ENCODE data around the gene HYAL1. TPM values are rescaled to one million over a fixed set of nuclear protein-coding genes. Genes with fewer than 3 reads are reported as not detected.

Gene HYAL1
- total RNA-seq, 1 experiment from 2014 or later = 0.37 TPM

DNA sequence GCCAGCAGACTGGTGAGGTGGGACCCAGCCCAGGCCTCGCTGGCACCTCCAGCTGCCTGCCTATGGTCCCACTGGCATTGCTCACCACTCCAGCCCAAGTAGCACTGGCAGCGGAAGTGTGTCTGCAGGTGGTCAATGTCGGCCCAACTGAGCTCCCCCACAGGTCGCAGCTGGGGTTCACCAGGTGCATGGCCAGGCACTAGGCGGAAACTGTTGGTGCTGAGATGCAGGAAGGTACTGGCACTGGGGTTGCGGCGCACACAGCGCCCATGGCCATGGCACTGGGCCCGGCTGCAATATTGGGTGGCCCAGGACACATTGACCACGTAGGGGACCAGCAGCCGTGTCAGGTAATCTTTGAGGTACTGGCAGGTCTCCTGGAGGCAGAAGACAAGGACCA, 14.8 kb upstream of the HYAL1 start:
- no peaks in the 10 kb centered on the region for H3K9me3 ChIP-seq (ENCODE audit: low read depth, low read length, poor library complexity, severe bottlenecking)
- no peak for DNase-seq (ENCODE audit: low spot score)
- no peaks in the 10 kb centered on the region for H3K36me3 ChIP-seq (ENCODE audit: insufficient read depth, low read length, poor library complexity, severe bottlenecking)
- no peak for TF ChIP-seq EZH2 (IDR thresholded peaks at IDR 0.05; ENCODE audit: borderline replicate concordance, low read depth, low read length, poor library complexity, severe bottlenecking)
- TF ChIP-seq, protein P1, sequence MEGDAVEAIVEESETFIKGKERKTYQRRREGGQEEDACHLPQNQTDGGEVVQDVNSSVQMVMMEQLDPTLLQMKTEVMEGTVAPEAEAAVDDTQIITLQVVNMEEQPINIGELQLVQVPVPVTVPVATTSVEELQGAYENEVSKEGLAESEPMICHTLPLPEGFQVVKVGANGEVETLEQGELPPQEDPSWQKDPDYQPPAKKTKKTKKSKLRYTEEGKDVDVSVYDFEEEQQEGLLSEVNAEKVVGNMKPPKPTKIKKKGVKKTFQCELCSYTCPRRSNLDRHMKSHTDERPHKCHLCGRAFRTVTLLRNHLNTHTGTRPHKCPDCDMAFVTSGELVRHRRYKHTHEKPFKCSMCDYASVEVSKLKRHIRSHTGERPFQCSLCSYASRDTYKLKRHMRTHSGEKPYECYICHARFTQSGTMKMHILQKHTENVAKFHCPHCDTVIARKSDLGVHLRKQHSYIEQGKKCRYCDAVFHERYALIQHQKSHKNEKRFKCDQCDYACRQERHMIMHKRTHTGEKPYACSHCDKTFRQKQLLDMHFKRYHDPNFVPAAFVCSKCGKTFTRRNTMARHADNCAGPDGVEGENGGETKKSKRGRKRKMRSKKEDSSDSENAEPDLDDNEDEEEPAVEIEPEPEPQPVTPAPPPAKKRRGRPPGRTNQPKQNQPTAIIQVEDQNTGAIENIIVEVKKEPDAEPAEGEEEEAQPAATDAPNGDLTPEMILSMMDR (conservative IDR thresholded peaks at IDR 0.05; ENCODE audit: low read depth, low read length) = no peak
- H3K27me3 ChIP-seq (replicated peaks; ENCODE audit: insufficient read depth, low read depth, low read length, poor library complexity) = no peaks in the 10 kb centered on the region
- CTCF ChIA-PET = no interaction called here
- POLR2A ChIA-PET (ENCODE audit: low non-redundant PET) = no interaction called here
- H3K27ac ChIP-seq (ENCODE audit: low read depth, low read length, poor library complexity, severe bottlenecking) = no peak overlapping the region
- BruUV-seq (replicated peaks) = no TSS peak
- peaks cover 3% of the 10 kb centered on the region for H3K4me1 ChIP-seq (ENCODE audit: insufficient read depth, low read length, poor library complexity, severe bottlenecking)
- intact Hi-C loops (cut with micrococcal nuclease; ENCODE audit: unreplicated experiment) = no loop called here
- H3K4me3 ChIP-seq (ENCODE audit: low read depth, low read length, poor library complexity, severe bottlenecking) = no peak overlapping the region

GRCh38 chr3:50317300-50317699, 13.9 kb upstream of the HYAL1 start:
- BruUV-seq (replicated peaks) = no TSS peak
- intact Hi-C loops (cut with micrococcal nuclease; ENCODE audit: unreplicated experiment) = no loop called here

DNA sequence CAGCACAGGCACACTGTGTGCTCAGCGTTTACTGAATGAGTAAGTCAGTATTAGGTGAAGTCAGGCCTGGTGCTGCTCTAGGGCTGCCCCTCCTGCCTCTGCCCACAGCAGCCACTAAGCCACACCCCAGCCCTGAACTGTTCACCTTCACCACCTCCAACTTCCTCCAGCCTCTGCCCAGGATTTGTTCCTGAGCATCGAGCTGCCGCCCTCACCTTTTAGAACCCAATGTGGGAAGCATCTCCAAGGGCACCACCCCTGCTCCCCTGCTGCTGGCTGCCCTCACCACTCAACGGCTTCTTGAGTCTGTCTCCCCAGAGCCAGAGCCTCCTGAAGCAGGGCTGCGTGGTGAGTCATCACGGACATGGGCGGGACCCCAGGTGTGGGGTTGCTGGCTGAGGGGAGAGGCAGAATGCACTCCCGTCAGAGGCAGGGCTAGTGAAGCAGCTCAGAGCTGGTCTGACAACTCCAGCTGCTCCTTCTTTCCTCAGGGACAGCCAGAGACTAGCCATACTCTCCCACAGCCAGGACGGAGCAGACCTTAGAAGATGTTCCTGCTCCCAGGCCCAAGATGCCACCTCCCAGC, 13.4 kb upstream of the HYAL1 start:
- Histone ChIP-seq H3K27ac (ENCODE audit: low read depth, low read length, poor library complexity, severe bottlenecking) (no peak overlapping the region), H3K4me3 (ENCODE audit: low read depth, low read length, poor library complexity, severe bottlenecking) (no peak overlapping the region), H3K27me3 (replicated peaks; ENCODE audit: insufficient read depth, low read depth, low read length, poor library complexity) (no peaks in the 10 kb centered on the region), H3K4me1 (ENCODE audit: insufficient read depth, low read length, poor library complexity, severe bottlenecking) (peaks cover under 1% of the 10 kb centered on the region), H3K36me3 (ENCODE audit: insufficient read depth, low read length, poor library complexity, severe bottlenecking) (no peaks in the 10 kb centered on the region), H3K9me3 (ENCODE audit: low read depth, low read length, poor library complexity, severe bottlenecking) (no peaks in the 10 kb centered on the region)
- CTCF ChIA-PET = no interaction called here
- TF ChIP-seq, protein P1 (conservative IDR thresholded peaks at IDR 0.05; ENCODE audit: low read depth, low read length) = no peak
- TF ChIP-seq EZH2 (IDR thresholded peaks at IDR 0.05; ENCODE audit: borderline replicate concordance, low read depth, low read length, poor library complexity, severe bottlenecking) = no peak
- DNase-seq (ENCODE audit: low spot score) = no peak
- POLR2A ChIA-PET (ENCODE audit: low non-redundant PET) = no interaction called here
- no TSS peak for BruUV-seq (replicated peaks)
- intact Hi-C loops (cut with micrococcal nuclease; ENCODE audit: unreplicated experiment) = no loop called here

More at GRCh38 chr3:50317300-50317699, 13.9 kb upstream of the HYAL1 start:
- POLR2A ChIA-PET (ENCODE audit: low non-redundant PET) = no interaction called here
- H3K9me3 ChIP-seq (ENCODE audit: low read depth, low read length, poor library complexity, severe bottlenecking) = no peaks in the 10 kb centered on the region
- DNase-seq (ENCODE audit: low spot score) = no peak
- no peak overlapping the region for H3K4me3 ChIP-seq (ENCODE audit: low read depth, low read length, poor library complexity, severe bottlenecking)
- peaks cover 3% of the 10 kb centered on the region for H3K4me1 ChIP-seq (ENCODE audit: insufficient read depth, low read length, poor library complexity, severe bottlenecking)
- TF ChIP-seq EZH2 (IDR thresholded peaks at IDR 0.05; ENCODE audit: borderline replicate concordance, low read depth, low read length, poor library complexity, severe bottlenecking) = no peak
- TF ChIP-seq, protein P1 (conservative IDR thresholded peaks at IDR 0.05; ENCODE audit: low read depth, low read length) = no peak
- no peaks in the 10 kb centered on the region for H3K27me3 ChIP-seq (replicated peaks; ENCODE audit: insufficient read depth, low read depth, low read length, poor library complexity)
- CTCF ChIA-PET = no interaction called here
- no peak overlapping the region for H3K27ac ChIP-seq (ENCODE audit: low read depth, low read length, poor library complexity, severe bottlenecking)
- H3K36me3 ChIP-seq (ENCODE audit: insufficient read depth, low read length, poor library complexity, severe bottlenecking) = no peaks in the 10 kb centered on the region

Measured in A673 (cell line).